ENCODE results near the gene BRSK2.
"Not testable (repeated sequence)": the region's sequence is repeated elsewhere in the genome, so short reads cannot be mapped to it uniquely, and the experiment has no call there.

The BRSK2 gene

DNA sequence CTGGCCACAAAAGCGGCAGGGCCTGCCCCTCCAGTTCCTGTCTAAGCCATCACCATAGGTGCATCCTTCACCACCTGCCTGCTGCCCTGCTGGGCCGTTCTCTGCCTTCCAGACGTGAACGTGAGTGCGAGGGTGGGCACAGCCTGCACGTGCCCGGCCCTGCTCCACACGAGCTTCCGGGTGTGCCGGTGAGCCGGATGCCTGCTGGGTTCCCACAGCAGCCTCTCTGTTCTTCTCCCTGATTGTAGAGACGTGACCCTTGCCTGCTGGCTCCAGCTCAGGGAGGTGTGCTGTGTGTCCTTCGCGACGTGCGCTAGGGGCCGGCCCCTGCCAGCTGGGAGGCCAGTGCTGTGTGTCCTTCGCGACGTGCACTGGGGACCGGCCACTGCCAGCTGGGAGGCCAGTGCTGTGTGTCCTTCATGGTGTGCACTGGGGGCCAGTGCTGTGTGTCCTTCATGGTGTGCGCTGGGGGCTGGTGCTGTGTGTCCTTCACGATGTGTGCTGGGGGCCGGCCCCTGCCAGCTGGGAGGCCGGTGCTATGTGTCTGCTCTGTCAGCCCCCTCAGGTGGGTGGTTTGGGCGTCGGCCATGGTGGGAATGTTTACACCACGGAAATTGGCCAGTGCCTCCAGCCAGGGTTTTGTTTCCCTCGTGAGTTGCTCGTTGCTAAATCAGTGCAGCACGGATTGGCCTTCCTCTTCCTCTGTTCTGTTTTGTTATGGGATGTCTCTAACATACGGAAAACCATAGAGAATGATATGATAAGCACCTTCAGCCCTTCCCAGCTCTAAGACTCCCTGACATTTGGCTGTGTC is 35.4 kb upstream of the BRSK2 start:
- no peak for DNase-seq (ENCODE audit: low read depth)

DNA sequence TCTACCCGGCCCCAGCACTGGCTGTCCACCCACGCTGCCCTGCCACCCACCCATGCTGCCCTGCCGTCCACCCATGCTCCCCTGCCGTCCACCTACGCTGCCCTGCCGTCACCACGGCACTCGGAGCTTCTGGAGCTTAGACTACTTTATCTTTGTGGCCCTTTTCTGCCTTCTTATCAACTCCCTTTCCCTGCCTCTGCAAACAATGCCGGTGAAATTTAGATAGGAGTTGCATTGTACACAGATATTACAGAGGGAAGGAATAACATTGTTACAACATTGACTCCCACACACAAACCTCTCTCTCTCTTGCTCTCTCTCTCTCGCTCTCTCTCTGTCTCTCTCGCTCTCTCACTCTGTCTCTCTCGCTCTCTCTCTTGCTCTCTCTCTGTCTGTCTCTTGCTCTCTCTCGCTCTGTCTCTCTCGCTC is 33.7 kb upstream of the BRSK2 start:
- no peak for DNase-seq (ENCODE audit: low read depth)

DNA sequence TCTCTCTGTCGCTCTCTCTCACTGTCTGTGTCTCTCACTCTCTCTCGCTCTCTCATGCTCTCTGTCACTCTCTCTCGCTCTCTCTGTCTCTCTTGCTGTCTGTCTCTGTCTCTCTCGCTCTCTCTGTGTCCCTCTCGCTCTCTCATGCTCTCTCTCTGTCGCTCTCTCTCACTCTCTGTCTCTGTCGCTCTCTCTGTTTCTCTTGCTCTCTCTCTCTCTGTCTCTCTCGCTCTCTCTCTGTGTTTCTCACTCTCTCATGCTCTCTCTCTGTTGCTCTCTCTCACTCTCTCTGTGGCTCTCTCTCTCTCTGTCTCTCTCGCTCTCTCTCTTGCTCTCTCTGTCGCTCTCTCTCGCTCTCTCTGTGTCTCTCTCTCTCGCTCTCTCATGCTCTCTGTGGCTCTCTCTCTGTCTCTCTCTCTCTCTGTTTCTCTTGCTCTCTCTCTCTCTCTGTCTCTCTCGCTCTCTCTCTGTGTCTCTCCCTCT is 33.2 kb upstream of the BRSK2 start:
- DNase-seq (ENCODE audit: low read depth), result no peak

DNA sequence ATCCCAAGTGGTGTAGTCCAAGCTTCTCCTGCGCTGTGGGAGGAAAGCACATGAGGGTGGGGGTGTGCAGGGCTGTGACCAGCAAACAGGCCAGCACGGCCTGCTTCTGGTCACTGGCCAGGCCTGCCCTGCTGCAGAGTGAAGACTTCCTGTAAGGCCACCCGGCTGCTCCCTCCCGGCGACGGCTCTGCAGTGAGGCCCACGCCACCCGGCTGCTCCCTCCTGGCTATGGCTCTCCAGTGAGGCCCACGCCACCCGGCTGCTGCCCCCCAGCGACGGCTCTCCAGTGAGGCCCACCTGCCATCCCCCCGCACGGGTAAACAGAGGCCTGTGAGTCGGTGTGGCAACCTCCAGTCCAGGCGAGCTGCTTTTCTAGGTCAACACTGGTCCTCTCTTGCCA is 31.4 kb upstream of the BRSK2 start:
- DNase-seq (ENCODE audit: low read depth), result no peak

DNA sequence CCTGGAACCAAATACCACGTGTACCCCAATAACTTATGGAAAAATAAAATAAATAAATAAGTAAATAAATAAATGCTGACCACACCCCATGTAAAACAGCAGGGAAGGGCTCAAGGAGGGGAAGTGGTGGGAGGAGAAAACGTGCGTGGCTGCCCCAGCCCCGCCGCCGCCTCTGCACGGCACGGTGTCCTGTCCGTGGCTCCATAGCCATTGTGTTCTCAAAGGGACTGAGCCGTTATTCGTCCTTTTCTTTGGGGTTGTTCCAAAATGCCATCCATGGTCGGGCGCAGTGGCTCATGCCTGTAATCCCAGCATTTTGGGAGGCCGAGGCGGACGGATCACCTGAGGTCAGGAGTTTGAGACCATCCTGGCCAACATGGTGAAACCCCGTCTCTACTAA is 30.8 kb upstream of the BRSK2 start:
- not testable (repeated sequence) for DNase-seq (ENCODE audit: low read depth)

DNA sequence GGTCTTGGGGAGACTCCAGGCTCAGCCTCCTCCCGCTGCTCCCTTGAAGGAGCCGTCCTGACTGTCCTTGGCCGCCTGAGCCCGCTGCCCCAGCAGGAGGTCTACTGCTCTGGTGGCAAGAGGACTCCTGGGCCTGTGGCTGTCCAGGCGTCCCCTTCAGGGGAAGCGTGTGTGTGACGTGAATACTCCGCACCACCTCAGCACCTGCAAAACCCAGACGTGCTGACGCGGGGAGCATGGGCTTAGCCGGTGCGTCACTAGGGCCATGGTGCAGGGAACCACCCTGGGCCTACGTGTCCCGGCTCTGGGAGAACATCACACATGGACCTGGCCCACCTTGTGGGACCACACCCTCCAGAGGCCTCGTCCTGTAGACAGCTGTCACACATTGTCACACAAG is 30.2 kb upstream of the BRSK2 start:
- DNase-seq (ENCODE audit: low read depth), result no peak

DNA sequence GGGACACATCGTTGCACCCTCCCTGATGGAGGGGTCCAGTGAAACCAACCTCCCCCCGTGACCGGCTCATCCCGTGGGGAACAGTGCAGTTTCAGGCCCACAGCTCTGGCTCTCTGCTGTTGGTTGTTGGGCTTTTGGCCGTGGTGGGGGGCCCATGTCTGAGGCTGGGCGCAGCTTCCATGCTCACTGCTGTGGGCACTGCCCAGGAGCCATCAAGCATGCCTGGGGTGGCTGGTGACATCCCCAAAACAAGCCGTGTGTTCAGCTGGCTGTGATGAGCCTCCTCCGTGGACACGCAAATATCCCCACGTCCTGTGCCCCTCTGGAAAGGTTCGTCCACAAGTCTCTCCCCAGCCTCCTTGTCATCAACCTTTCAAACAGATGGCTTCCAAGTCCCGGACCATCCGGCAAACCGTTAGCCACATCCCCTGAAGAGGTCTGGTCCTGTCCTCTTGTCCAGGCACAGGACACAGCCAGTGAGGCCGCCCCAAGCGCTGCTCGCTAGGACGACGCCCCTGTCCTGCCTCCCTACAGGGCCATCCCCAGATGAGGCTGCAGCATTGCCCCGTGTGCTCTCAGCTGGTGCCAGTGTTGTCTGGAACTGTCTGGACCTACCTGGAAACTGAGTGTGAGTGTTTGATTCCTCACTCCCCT is 29.4 kb upstream of the BRSK2 start:
- no peak for DNase-seq (ENCODE audit: low read depth)

DNA sequence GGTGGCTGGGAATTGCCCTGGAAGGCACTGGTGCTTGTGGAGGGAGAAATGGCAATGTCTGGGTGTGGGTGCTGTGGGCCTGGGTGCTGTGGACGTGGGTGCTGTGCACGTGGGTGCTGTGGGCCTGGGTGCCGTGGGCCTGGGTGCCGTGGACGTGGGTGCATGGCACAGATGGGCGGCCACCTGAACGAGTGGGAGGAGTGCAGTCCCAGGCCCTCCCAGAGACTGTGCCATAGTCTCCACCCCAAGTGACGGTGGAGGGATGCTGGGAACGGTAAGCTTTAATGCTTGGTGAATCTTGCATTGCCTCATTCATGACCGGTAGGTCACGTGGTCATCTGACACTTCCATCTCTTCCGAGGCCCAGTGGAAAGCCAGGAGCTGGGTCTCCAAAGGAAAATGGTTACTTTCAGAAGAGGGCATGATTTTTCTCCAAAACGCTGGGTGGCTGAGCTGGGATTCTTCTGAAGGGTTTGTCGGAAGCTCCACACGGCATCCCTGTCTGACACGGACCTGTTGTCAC is 28.8 kb upstream of the BRSK2 start:
- no peak for DNase-seq (ENCODE audit: low read depth)

DNA sequence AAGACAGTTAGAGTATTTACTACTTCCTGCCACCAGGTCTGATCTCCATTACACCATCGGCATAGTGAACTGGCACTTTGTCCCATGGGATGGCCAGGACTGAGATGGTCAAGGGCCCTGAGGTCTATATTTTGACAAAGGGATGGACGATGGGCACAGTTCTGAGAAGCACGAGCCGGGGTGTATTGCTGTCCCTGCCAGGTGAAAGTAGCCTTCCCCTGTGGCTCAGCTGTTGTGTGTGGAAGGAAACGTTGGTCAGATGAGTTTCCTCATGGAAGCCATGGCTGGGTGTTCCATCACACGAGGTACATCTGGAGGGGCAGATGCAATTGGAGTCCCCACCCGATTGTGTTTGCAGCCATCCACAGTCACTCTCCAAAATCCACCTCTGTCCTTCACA is 27.9 kb upstream of the BRSK2 start:
- DNase-seq (ENCODE audit: low read depth), result no peak

DNA sequence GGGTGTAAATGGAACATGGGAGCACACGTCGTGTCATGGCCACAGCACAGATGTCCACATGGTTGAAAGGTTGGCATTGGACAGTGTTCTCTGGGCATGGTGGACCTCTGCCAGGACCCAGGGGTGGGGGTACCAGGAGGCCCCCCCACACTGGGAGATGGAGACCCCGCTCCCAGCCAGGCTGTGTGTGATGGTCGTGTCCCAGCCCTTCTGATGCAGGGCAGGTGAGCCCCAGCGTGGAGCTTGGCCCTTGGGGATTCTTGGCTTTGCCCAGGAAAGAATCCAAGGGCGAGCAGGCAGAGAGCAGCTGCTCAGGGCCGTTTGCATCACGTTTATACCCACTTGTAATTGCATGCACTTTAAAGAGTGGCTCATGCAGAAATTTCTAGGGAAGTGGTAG is 22.0 kb upstream of the BRSK2 start:
- no peak for DNase-seq (ENCODE audit: low read depth)

DNA sequence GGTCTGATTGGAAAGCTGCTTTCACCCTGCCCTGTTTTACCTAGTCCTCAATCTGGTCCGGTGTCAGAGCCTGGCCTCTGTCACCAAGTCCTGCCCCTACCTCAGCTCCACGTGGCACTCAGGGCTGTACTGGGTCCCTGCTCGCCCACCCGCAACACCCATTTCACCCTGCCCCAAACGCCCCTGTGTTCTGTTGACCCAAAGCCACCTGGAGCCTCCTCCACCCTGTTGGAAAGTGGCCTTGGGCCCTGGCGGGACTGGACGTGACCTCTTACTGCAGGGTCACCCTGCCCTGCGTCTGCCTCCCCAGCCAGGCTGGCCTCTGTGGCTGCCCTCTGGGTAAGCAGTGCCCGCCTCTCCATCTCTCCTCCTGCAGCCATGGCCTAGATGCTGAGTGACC is 21.5 kb upstream of the BRSK2 start:
- DNase-seq (ENCODE audit: low read depth), result no peak

DNA sequence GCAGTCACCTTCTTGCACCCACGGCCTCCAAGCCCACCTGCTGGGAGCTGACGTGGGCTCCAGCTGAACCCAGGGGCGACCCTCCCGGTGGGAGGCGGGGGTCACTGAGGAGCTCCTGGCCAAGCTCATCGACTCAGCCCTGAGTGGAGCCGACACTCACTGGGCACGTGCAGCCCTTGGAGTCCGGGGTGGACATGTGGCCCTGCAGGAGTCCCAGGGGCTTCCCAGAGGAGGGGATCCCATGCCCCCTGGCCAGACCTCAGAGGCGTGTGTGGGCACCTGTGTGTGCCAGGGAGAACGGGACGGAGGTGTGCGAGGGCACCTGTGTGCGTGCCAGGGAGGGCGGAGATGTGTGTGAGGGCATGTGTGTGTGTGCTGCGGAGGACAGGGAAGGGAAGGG is 20.8 kb upstream of the BRSK2 start:
- DNase-seq (ENCODE audit: low read depth), result no peak

DNA sequence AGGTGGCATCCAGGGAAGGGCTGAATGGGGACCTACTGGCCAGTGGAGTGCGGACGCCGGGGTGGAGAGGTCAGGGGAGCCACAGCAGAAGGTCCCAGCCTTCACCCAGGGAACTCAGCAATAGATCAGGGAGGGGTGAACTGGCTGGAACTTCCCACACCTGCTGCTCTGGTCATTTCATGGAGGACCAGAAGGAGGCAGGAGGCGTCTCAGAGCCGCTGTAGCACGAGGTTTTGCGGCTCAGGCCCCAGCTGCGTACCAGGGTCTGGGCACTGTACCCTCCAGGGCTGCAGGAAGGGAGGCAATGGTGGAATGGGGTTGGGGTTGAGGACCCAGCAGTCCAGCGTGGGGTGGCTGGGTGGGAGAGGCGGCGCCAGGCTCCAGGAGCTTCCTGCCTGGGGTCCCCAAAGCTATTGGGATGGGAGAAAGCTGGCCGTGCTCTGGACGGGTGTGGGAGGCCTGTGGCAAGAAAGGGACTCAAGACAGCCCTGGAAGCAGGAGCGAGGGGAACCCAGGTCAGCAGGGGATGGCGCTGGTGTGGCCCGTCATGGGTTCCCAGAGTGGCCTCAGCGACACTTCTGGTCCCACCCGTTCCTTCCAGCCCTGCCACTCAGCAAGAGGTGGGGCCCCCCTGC is 20.2 kb upstream of the BRSK2 start:
- DNase-seq (ENCODE audit: low read depth), result no peak

DNA sequence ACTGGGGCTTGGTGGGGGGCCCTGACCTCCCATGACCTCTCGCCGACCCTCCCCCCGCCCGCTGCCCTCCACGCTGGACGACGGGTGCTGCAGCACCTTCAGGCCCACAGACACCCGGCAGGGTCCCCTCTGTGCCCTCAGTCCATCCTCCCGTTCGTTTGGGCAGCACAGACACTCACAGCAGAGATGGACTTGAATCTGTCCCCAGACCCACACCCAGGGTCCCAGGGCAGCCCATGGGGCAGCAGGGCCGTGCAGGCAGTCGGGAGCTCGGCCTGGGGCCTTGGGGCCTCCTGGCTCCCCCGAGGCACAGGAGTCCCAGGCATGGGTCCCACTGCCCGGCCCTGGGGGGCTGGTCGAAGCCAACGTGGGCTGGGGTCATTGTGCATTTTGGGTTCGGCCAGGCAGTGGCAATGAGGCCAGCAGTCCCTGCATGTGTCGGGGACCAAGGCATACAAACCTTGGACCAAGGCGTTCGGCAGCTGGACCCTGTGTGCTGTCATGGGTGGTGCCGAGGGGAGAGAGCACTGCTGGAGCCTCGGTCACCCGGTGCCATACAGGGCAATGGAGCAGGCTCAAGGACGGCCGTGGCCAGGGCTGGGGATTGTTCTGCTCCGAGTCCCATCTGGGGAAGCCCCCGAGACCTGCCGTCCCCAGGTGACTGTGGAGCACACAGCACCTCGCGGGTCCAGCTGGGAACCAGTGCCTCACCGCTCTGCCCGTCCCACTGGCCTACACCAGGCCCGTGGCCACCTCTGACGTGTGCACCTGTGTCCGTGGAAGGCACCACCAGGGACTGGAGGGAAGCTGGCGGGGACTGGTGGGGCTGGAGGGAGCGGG is 19.3 kb upstream of the BRSK2 start:
- no peak for DNase-seq (ENCODE audit: low read depth)

DNA sequence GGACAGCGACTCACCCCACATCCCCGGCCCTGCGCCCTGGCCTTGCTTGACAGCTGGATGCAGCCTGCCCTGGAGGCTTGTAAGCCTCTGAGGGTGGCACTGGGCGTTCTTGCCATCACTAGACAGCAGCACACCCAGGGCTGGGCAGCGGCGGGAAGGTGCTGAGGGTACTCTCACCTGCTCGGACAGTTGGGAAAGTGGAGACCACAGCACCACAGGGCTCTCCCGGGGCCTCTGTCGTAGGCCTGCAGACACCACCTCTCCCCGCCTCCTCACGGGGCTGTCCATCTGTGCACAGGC is 18.8 kb upstream of the BRSK2 start:
- DNase-seq (ENCODE audit: low read depth), result no peak

DNA sequence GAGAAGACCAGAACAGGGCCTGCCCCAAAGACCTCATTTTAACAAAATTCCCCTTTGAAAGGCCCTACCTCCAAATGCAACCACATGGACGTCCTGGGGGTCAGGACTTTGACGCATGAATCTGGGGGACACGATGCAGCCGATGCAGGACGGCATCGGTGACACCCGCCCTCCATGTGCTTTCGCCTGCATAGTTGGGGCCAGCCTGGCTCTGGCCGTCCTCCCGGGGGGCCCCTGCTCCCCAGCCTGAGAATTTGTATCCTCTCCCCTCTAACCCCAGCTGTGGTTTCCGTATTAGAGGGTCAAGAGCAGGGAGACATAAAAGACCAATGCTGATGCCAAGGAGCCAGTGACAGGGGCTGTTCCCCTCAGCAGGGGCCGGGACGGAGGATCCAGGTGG is 18.4 kb upstream of the BRSK2 start:
- no peak for DNase-seq (ENCODE audit: low read depth)

DNA sequence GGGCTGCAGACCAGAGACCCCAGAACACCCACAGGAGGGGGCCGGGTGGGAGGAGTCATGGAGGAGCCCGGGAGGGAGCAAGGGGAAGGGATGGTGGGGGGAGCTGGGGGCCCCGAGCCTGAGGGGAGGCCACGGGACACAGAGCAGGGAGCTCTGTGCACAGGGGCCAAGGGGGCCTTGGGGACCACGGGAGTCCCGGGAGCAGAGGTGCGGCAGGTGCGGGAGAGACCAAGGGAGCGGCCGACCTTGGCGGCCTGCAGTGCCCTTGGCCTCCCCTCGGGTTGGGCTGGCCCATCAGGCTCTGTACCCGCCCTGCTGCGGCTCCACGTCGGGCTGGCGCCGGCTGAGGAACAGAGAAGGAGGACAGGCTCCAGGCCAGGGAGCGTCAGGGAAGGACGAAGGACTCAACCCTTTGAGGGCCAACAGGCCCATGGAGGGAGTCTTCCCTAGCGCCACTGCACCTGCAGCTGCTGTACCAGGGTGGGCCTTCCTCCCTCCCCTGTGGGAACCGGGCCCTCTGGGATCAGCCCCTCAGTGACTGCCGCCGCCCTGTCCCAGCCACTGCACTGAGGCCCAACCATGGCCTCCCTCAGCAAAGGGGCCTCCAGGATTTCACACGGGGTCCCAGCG is 17.8 kb upstream of the BRSK2 start:
- no peak for DNase-seq (ENCODE audit: low read depth)

DNA sequence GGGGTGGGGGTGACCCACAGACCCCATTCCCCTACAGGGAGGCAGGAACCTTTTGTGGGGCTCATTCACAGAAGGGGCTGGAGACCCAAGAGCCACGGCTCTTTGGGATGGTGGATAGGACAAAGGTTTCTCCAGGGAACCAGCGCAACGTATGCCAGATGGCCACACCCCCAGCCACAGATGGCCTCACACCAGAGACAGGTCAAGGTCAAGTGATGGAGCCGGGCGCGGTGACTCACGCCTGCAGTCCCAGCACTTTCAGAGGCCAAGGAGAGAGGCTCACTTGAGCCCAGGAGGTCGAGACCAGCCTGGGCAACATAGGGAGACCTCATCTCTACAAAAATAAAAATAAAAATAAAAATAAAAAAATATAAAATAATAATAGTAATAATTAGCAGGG is 17.1 kb upstream of the BRSK2 start:
- no peak for DNase-seq (ENCODE audit: low read depth)

DNA sequence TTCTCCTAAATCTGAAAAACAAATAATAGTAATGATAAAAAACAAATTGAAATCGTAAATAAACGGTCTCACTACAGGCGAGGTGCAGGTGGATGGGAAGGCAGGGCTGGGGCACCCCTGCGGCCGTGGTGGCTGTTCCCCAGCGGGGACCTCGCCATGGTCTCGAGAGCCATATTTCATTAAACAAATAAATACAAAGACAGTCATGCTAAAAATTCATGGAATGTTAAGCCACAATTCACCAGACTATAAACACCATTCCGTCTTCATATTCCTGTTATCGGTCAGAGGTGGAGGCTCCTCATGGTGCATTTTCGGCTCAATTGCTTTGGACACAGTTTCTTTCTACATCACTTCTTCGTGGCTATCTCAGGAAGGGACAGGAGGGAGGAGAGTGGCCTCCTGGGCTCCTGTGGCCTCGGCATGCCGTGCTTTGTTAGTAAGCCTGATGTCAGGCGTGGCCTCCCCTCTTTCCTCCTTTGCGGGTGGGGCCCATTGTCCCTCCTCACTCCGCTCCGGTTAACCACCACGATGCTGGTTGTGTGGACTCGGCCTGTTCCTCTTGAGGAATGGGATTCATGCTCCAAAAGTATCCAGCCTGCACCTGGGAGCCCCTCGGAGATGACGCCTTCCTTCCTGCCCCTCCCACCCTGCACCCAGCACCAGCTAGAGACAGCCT is 16.1 kb upstream of the BRSK2 start:
- DNase-seq (ENCODE audit: low read depth), result no peak

DNA sequence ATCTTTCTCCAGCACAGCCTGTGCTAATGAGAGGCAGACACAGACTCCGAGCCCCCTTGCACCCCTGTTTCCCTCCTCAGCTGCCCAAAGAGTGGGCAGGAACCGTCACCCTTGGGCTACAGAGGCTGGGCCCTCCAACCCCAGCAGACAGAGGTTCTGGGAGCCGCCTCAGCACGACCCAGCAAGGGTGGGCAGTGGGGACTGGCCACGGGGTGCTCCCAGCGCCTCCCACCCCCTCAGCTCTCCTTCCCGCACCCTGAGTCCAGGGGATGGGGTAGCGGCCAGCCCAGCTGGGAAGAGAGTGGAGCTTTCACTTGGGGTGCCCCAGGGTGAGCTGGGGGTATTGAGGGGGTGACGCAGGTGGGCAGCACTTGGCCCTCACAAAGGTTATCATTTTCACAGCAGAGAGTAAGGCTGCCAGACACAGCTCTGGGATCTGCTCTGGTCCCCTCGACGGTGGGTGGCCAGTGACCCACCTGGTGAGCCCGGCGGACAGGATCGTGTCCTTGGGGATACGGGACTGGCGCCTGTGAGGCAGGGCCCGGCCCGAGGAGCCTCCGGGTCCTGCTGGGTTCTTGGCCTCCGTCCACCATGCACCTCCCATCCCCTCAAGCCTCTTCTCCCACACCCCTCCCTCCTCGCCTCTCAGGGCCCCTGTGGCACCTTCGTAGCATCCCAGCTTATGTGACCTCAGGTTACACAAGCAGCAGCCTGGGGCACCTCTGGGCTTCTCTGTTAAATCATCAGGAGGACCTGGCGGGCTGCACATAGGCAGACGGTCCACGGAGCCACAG is 14.4 kb upstream of the BRSK2 start:
- DNase-seq (ENCODE audit: low read depth), result no peak

DNA sequence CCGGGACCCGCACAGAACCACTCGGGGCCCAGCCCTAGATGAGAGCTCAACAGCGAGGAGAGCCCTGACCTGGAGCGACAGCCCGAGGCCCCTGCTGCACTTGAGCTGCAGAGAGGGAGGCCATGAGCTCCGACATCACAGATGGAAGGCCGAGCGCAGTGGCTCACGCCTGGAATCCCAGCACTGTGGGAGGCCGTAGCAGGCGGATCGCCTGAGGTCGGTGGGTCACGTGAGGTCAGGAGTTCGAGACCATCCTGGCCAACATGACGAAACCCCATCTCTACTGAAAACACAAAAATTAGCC is 13.8 kb upstream of the BRSK2 start:
- no peak for DNase-seq (ENCODE audit: low read depth)

All from T-helper 22 cell (primary cell).